Colonic mucosa (tissue), 4 donors: ENCODE data around the gene DSN1. TPM values are rescaled to one million over a fixed set of nuclear protein-coding genes. Genes with fewer than 3 reads are reported as not detected.

Experiments
- DNase-seq: peaks from one replicate; pipeline ENCODE4 v3.0.0-alpha.2; 2020
- H3K27ac ChIP-seq: fragments of 200-600 bp; one replicate; pipeline ENCODE4 v1.8.0; 2021
- H3K27me3 ChIP-seq: fragments of 200-600 bp; one replicate; pipeline ENCODE4 v1.8.0; 2021
- H3K36me3 ChIP-seq: fragments of 200-600 bp; one replicate; pipeline ENCODE4 v1.8.0; 2021
- H3K4me1 ChIP-seq: fragments of 200-600 bp; one replicate; pipeline ENCODE4 v1.8.0; 2021; ENCODE audit warnings: mild to moderate bottlenecking
- H3K4me3 ChIP-seq: fragments of 200-600 bp; one replicate; pipeline ENCODE4 v1.8.0; 2021
- H3K9ac ChIP-seq, 2 donors: one replicate each; pipeline ENCODE4 v1.7.0; 2013; ENCODE audit warnings: control low read depth in 2 of 2, low read depth in 2 of 2, low read length in 2 of 2
- H3K9me3 ChIP-seq: fragments of 200-600 bp; one replicate; pipeline ENCODE4 v1.8.0; 2021
- intact Hi-C: fragments of 100-400 bp; cut with DNase I; formaldehyde crosslinking; loops from one replicate; pipeline ENCODE4 v1.14.1; 2022
- total RNA-seq, 2 donors: library from RNA; stranded (reverse); fragmentation: NEBNext Ultra II Directional in 1 of 2; extraction: Animal tissue kit (Norgen Biotek cat#: 25700) in 1 of 2; gene quantifications; one replicate each; pipeline ENCODE4 v1.2.1, GENCODE V29; 2021
- TF ChIP-seq, protein P1 (sequence below): fragments of 200-600 bp; IDR thresholded peaks from one replicate; pipeline ENCODE4 v1.8.0; 2022; ENCODE audit warnings: antibody characterized with exemption, mild to moderate bottlenecking
- donor health status: healthy.
- donor health status: DM: no; HTN: no; CAD: no.
- donor health status: DM: no; HTN: no; CAD: no.

The DSN1 gene
- total RNA-seq, 2 donors from 2014 or later, result 10.9 to 24.2 TPM

DNA sequence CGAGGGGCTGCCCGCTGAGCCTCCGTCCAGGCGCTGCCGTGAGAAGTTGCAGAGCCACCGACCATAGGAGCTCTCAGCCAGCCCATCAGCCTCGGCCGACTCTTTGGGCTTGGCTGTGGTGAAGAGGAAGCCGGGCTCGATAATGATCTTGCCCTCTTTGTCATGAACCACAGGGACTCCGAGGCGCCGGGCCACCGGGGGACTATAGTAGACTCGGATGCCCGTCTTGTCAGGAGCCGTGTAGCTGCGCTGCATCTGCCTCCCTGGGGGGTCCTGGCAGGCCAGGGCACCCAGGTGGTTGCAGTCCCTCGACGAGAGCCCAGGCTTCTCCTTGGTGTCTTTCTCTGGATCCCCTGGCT lies 20.5 kb upstream of the DSN1 start:
- Histone ChIP-seq H3K27ac (no peak overlapping the region), H3K9me3 (no peaks in the 10 kb centered on the region), H3K4me3 (no peak overlapping the region), H3K9ac (no peak overlapping the region), H3K27me3 (no peaks in the 10 kb centered on the region), H3K36me3 (peaks cover 12% of the 10 kb centered on the region), H3K4me1 (no peaks in the 10 kb centered on the region)
- TF ChIP-seq, protein P1, sequence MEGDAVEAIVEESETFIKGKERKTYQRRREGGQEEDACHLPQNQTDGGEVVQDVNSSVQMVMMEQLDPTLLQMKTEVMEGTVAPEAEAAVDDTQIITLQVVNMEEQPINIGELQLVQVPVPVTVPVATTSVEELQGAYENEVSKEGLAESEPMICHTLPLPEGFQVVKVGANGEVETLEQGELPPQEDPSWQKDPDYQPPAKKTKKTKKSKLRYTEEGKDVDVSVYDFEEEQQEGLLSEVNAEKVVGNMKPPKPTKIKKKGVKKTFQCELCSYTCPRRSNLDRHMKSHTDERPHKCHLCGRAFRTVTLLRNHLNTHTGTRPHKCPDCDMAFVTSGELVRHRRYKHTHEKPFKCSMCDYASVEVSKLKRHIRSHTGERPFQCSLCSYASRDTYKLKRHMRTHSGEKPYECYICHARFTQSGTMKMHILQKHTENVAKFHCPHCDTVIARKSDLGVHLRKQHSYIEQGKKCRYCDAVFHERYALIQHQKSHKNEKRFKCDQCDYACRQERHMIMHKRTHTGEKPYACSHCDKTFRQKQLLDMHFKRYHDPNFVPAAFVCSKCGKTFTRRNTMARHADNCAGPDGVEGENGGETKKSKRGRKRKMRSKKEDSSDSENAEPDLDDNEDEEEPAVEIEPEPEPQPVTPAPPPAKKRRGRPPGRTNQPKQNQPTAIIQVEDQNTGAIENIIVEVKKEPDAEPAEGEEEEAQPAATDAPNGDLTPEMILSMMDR, result no peak
- intact Hi-C loops, result no loop called here
- DNase-seq, result no peak

DNA sequence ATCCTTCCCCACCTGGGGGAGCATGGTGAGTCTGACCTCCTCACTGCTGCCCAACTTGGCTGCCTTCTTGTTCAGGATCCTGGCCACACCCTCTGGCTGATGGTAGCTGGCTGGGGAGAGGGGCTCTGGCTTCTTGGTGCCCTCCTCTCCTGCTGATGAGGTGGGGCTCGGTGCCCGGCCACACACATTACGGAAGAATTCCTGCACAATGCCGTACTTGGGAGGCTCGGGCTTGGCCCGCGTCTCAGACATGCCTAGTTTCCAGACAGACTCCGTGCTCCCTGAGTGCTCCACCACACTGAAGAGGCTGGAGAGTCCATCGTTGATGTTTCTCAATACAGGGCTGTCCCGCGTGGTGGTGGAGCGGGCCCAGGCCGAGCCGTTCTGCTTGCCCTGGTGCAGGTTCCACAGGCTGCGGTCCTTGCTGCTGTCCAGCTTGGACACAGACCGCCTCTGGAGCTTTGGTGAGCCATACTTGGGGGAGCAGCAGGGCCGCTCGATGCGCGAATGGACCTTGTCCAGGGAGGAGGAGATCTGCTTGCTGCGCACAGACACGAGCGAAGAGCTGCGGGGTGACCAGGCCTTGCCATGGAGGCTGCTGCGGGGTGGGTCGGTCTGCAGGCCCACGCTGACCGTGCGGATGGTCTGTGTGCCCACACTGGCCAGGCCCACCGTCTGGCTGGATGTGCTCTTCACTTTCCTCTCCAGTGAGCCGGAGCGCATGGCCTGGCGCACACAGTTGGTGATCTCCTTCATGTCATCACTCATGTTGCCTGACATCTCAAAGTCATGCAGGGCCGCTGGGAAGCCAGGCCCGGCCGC lies 19.9 kb upstream of the DSN1 start:
- H3K27ac ChIP-seq, result no peak overlapping the region
- DNase-seq, result no peak

DNA sequence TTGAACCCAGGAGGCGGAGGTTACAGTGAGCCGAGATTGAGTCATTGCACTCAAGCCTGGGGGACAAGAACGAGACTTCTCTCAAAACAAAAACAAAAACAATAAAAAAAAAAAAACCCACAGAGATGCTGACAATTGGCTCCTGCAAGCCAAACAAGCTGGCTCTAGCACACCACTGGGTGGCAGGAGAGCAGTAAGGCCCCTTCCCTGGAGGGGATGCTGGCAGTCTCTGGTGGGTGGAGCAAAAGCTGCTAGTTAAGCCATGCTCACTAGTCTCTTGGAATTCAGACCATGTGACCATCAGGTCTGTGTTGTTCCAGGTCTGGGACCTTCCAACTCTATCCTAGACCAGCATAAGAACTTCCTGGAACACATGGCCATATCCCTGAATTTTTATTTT lies 18.9 kb upstream of the DSN1 start:
- intact Hi-C loops, result no loop called here
- no peaks in the 10 kb centered on the region for H3K9me3 ChIP-seq
- TF ChIP-seq, protein P1, result no peak
- H3K27ac ChIP-seq, result no peak overlapping the region
- no peaks in the 10 kb centered on the region for H3K27me3 ChIP-seq
- H3K4me3 ChIP-seq, result no peak overlapping the region
- H3K36me3 ChIP-seq, result peaks cover 12% of the 10 kb centered on the region
- H3K4me1 ChIP-seq, result no peaks in the 10 kb centered on the region
- no peak overlapping the region for H3K9ac ChIP-seq
- DNase-seq, result no peak

More for the DNA sequence above, 19.9 kb upstream of the DSN1 start:
- H3K4me3 ChIP-seq, result no peak overlapping the region
- no peaks in the 10 kb centered on the region for H3K4me1 ChIP-seq
- H3K9me3 ChIP-seq, result no peaks in the 10 kb centered on the region
- intact Hi-C loops, result no loop called here
- H3K9ac ChIP-seq, result no peak overlapping the region
- H3K36me3 ChIP-seq, result peaks cover 12% of the 10 kb centered on the region
- TF ChIP-seq, protein P1, result no peak
- H3K27me3 ChIP-seq, result no peaks in the 10 kb centered on the region

DNA sequence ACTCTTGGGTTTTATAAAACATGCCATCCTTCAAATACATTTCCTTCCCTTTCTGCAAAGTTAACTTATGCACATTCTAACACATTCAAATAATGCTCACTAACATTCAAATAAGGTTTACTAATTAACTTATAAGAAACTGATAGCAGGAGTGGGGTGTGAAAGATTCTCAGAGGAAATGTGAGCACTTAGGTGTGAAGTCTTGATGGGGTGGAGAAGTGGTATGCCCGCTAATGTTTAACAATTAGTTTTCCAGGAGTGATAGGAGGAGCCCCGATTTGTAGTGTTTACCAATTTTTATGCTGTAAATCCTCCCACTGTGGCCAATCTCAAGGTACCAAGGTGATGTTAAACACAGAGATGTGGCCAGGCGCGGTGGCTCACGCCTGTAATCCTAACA lies 18.3 kb upstream of the DSN1 start:
- Histone ChIP-seq H3K27me3 (no peaks in the 10 kb centered on the region), H3K4me1 (no peaks in the 10 kb centered on the region), H3K9me3 (no peaks in the 10 kb centered on the region), H3K27ac (no peak overlapping the region), H3K9ac (no peak overlapping the region), H3K36me3 (peaks cover 12% of the 10 kb centered on the region), H3K4me3 (no peak overlapping the region)
- TF ChIP-seq, protein P1, result no peak
- no peak for DNase-seq
- intact Hi-C loops, result no loop called here

DNA sequence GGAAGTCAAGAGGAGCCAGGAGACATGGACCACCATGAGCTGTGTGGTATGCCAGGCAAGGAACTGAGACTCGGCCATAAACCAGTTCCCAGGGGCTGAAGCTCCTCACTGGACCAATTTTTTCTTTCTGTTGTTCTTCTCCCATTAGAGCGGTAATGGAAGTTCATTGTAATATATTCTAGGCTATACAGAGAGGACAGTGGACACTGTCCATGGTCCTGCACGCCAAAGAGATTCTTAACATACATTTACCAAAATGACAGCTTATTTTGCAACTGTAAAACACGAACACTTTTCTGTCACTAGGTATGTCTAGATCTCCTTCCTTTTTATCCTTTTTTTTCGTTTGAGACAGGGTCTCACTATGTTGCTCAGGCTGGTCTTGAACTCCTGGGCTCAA lies 13.1 kb upstream of the DSN1 start:
- Histone ChIP-seq H3K4me3 (no peak overlapping the region), H3K27me3 (no peaks in the 10 kb centered on the region), H3K9ac (no peak overlapping the region), H3K9me3 (no peaks in the 10 kb centered on the region), H3K36me3 (no peaks in the 10 kb centered on the region), H3K27ac (no peak overlapping the region), H3K4me1 (no peaks in the 10 kb centered on the region)
- no peak for DNase-seq
- intact Hi-C loops, result no loop called here
- TF ChIP-seq, protein P1, result no peak
